Keratinocyte (primary cell): ENCODE data around the gene HDAC5. TPM values are rescaled to one million over a fixed set of nuclear protein-coding genes. Genes with fewer than 3 reads are reported as not detected.
A peak's percentile ranks its signal among the peaks of the same experiment; 100 is the strongest.

Source experiments
- DNase-seq: peaks from one replicate; pipeline ENCODE4 v3.0.0-alpha.2; 2011; ENCODE audit warnings: low read depth, missing footprints, low spot score
- FAIRE-seq: peaks from 2 replicates; lab custom pipeline; 2011; peaks lifted over from hg19 to GRCh38; lab: Jason Lieb, UNC
- H2AFZ ChIP-seq: 2 replicates; pipeline ENCODE4 v1.6.0; 2012; ENCODE audit warnings: low read length, control low read depth, inconsistent platforms; ENCODE audit not compliant: control insufficient read depth
- H3K27ac ChIP-seq: 2 replicates; pipeline ENCODE4 v1.5.1; 2011; ENCODE audit warnings: low read length; ENCODE audit not compliant: control insufficient read depth, insufficient read depth
- H3K27me3 ChIP-seq: 3 replicates; pipeline ENCODE4 v1.6.0; 2011; ENCODE audit warnings: low read length; ENCODE audit not compliant: control insufficient read depth, insufficient read depth; ENCODE audit errors: extremely low read depth
- H3K36me3 ChIP-seq, 2 experiments: 2 replicates in 1 of 2; 3 replicates in 1 of 2; pipeline ENCODE4 v1.5.1; 2011; ENCODE audit warnings: low read length in 2 of 2, mild to moderate bottlenecking in 1 of 2; ENCODE audit not compliant: control insufficient read depth in 2 of 2, insufficient read depth in 2 of 2; ENCODE audit errors: extremely low read depth in 1 of 2
- H3K4me1 ChIP-seq: 3 replicates; pipeline ENCODE4 v1.5.1; 2011; ENCODE audit warnings: low read length; ENCODE audit not compliant: control insufficient read depth, insufficient read depth; ENCODE audit errors: extremely low read depth
- H3K4me2 ChIP-seq: 3 replicates; pipeline ENCODE4 v1.6.0; 2011; ENCODE audit warnings: low read depth, low read length; ENCODE audit not compliant: control insufficient read depth, insufficient read depth; ENCODE audit errors: extremely low read depth
- H3K4me3 ChIP-seq, 3 experiments: fragments of 200-600 bp in 1 of 3; sonication (generic) in 1 of 3; 2 replicates in 2 of 3; 3 replicates in 1 of 3; pipeline ENCODE4 v1.5.1; 2011 to 2016; ENCODE audit warnings: low read length in 3 of 3, mild to moderate bottlenecking in 3 of 3, control low read depth in 2 of 3, inconsistent platforms in 1 of 3, low read depth in 1 of 3, mixed read lengths in 1 of 3, mixed run types in 1 of 3, moderate library complexity in 1 of 3; ENCODE audit not compliant: control insufficient read depth in 2 of 3, insufficient read depth in 2 of 3; ENCODE audit errors: extremely low read depth in 1 of 3
- H3K79me2 ChIP-seq: 2 replicates; pipeline ENCODE4 v1.6.0; 2012; ENCODE audit warnings: low read length; ENCODE audit not compliant: control insufficient read depth, insufficient read depth
- H3K9ac ChIP-seq: 3 replicates; pipeline ENCODE4 v1.6.0; 2011; ENCODE audit warnings: low read length; ENCODE audit not compliant: control insufficient read depth, insufficient read depth; ENCODE audit errors: extremely low read depth
- H3K9me1 ChIP-seq: 3 replicates; pipeline ENCODE4 v1.6.0; 2011; ENCODE audit warnings: low read length; ENCODE audit not compliant: control insufficient read depth, insufficient read depth; ENCODE audit errors: extremely low read depth
- H3K9me3 ChIP-seq: 2 replicates; pipeline ENCODE4 v1.5.1; 2012; ENCODE audit warnings: low read depth, low read length; ENCODE audit not compliant: control insufficient read depth
- H4K20me1 ChIP-seq: 3 replicates; pipeline ENCODE4 v1.6.0; 2011; ENCODE audit warnings: low read length; ENCODE audit not compliant: control insufficient read depth, insufficient read depth; ENCODE audit errors: extremely low read depth
- EZH2 ChIP-seq: IDR thresholded peaks from one replicate; pipeline ENCODE4 v1.6.1; 2012; ENCODE audit warnings: inconsistent platforms, mild to moderate bottlenecking, low read length, moderate library complexity
- dilution Hi-C: fragments of 300-500 bp; cut with MboI; formaldehyde crosslinking; loops from one replicate; pipeline ENCODE4 v1.7.0; 2020; ENCODE audit warnings: low sequenced_read_pairs; ENCODE audit not compliant: extremely low pct_ligation_motif_present
- polyA plus RNA-seq, 5 experiments: library from polyadenylated mRNA; depleted of rRNA in 3 of 5; stranded (reverse) in 3 of 5; stranded (forward) in 1 of 5; unstranded in 1 of 5; fragments of >200 nt; gene quantifications; 1 replicate in 1 of 5; 2 replicates in 3 of 5; 3 replicates in 1 of 5; pipeline versions ENCODE4 v1.2.1 to v1.2.3, GENCODE V29; 2011 to 2012; ENCODE audit warnings: missing spikeins in 2 of 5, low read depth in 1 of 5, low replicate concordance in 1 of 5
- TF ChIP-seq, protein P1 (sequence below), 3 experiments: IDR thresholded peaks in 1 of 3; conservative IDR thresholded peaks in 1 of 3; optimal IDR thresholded peaks in 1 of 3; 2 replicates in 2 of 3; 3 replicates in 1 of 3; pipeline versions ENCODE3 to v1.5.1; 2011; ENCODE audit warnings: low read length in 3 of 3, mild to moderate bottlenecking in 3 of 3, moderate library complexity in 2 of 3, control low read depth in 1 of 3, inconsistent platforms in 1 of 3; ENCODE audit not compliant: insufficient read depth in 2 of 3; ENCODE audit errors: extremely low read depth in 1 of 3

The HDAC5 gene
- polyA plus RNA-seq, 1 donor (not counting 4 experiments of a cell fraction or from before 2014, with no cell fraction given): 4.5 TPM

DNA sequence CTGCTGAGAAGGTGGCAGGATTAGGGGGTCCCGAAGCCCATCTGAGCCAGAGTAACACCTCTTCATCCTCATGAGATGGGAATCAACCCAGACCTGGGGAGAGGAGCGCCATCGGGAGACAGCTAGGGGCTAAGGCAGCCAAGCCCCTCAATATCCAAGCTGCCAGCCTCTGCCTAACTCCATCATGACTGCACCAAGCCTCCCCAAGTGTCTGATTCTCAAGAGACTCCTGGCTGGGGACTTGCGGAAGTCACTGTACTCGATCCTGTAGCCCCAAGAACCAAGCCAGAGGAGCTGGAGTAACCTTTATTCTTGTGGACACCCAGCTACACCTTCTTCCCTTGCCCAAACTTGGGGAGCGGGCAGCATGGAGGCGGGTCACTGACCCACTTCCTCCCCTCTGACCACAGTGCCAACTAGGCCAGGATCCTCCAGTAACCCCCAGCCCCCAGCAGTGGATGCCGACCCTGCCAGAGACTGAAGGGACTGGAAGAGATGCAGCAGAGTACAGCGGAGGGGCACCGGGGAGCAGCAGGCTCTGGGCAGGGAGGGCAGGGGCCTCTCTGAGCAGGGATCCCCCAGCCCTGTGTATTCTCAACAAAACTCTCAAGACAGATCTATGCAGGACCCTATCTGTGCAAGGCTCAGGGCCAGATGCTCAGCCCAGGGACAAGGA, 13.3 kb downstream of the HDAC5 start:
- Histone ChIP-seq H3K36me3 (no peaks in the 10 kb centered on the region), H3K27me3 (peaks cover 5% of the 10 kb centered on the region), H3K4me1 (peaks cover 18% of the 10 kb centered on the region), H3K4me2 (peak overlapping the region; percentile 52), H2AFZ (no peak overlapping the region), H3K9ac (peak overlapping the region; percentile 18), H4K20me1 (no peaks in the 10 kb centered on the region), H3K4me3 (no peak overlapping the region), H3K9me1 (no peaks in the 10 kb centered on the region), H3K27ac (no peak overlapping the region), H3K9me3 (no peaks in the 10 kb centered on the region), H3K79me2 (no peaks in the 10 kb centered on the region)
- DNase-seq: no peak
- no peak for TF ChIP-seq EZH2
- TF ChIP-seq, protein P1, sequence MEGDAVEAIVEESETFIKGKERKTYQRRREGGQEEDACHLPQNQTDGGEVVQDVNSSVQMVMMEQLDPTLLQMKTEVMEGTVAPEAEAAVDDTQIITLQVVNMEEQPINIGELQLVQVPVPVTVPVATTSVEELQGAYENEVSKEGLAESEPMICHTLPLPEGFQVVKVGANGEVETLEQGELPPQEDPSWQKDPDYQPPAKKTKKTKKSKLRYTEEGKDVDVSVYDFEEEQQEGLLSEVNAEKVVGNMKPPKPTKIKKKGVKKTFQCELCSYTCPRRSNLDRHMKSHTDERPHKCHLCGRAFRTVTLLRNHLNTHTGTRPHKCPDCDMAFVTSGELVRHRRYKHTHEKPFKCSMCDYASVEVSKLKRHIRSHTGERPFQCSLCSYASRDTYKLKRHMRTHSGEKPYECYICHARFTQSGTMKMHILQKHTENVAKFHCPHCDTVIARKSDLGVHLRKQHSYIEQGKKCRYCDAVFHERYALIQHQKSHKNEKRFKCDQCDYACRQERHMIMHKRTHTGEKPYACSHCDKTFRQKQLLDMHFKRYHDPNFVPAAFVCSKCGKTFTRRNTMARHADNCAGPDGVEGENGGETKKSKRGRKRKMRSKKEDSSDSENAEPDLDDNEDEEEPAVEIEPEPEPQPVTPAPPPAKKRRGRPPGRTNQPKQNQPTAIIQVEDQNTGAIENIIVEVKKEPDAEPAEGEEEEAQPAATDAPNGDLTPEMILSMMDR (optimal IDR thresholded peaks at IDR 0.05 in 1 of 3, IDR thresholded peaks at IDR 0.05 in 1 of 3, conservative IDR thresholded peaks at IDR 0.05 in 1 of 3; ENCODE audit: extremely low read depth in 1 of 3, insufficient read depth in 2 of 3, low read length in 3 of 3): no peak
- dilution Hi-C loops: no loop called here
- FAIRE-seq: no peak

DNA sequence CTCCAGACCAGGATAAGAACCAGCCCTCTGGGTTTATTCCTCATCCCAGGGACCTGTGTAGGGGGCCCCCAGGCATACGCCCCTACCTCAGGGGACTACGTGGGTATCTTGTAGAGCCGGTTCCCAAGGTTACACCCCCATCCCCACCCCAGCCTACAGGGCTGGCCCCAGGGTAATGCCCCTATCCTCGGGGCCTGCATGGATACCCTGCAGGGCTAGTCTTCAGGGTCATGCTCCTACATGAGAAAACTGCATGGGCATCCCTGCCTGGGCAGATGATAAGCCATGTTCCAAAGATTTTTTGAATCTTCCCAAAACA, 14.2 kb downstream of the HDAC5 start:
- H3K4me2 ChIP-seq: no peak overlapping the region
- H3K9ac ChIP-seq: no peak overlapping the region
- H3K9me1 ChIP-seq: no peaks in the 10 kb centered on the region
- H3K79me2 ChIP-seq: no peaks in the 10 kb centered on the region
- TF ChIP-seq, protein P1 (optimal IDR thresholded peaks at IDR 0.05 in 1 of 3, IDR thresholded peaks at IDR 0.05 in 1 of 3, conservative IDR thresholded peaks at IDR 0.05 in 1 of 3; ENCODE audit: extremely low read depth in 1 of 3, insufficient read depth in 2 of 3, low read length in 3 of 3): no peak
- TF ChIP-seq EZH2: no peak
- DNase-seq (no peak), FAIRE-seq (no peak)
- H3K4me1 ChIP-seq: peaks cover 18% of the 10 kb centered on the region
- H3K27me3 ChIP-seq: peaks cover 5% of the 10 kb centered on the region
- H3K4me3 ChIP-seq: no peak overlapping the region
- no peaks in the 10 kb centered on the region for H4K20me1 ChIP-seq
- H3K27ac ChIP-seq: no peak overlapping the region
- no peak overlapping the region for H2AFZ ChIP-seq
- dilution Hi-C loops: no loop called here
- H3K9me3 ChIP-seq: no peaks in the 10 kb centered on the region
- no peaks in the 10 kb centered on the region for H3K36me3 ChIP-seq
